ENCODE measurements around the gene TNIP3. TPM values are rescaled to one million over a fixed set of nuclear protein-coding genes. Genes with fewer than 3 reads are reported as not detected.

The TNIP3 gene
- total and polyA plus RNA-seq, 2 of the 4 experiments (the other 2 are of a cell fraction), result 0.10 to 0.18 TPM

DNA sequence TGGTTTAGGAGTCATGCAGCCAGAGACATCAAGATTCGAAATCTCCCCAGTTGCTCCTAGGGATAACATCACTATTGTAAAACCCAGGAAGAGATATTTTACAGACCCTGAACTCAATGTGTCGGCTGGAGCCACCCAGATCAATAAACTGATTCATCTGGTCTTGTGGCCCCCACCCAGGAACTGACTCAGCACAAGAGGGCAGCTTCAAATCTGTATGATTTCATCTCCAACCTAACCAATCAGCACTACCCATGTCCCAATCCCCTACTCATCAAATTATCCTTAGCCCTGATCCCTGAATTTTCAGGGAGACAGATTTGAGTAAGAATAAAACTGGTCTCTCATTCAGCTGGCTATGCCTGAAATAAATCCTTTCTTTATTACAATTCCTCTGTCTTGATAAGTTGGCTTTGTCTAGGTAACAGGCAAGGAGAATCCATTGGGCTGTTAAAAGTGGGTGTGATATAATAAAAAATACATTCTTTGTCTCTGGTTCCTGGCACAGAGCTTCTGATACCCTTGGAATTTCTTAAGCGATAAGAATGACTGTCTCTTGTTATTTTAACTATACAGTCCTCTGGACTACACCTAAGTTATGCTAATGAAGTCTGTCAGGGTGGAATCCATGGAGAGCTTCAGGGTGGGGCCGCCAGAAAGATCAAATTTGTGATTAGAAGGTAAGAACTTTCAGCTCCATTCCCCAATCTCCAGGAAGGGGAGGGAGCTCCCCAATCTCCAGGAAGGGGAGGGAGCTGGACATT lies 44.3 kb upstream of the TNIP3 start:
- CTCF ChIA-PET, result no interaction called here

More for the DNA sequence above, 44.3 kb upstream of the TNIP3 start:
- Histone ChIP-seq H4K8ac (ENCODE audit: low read depth in 2 of 2, low read length in 2 of 2) (no peak overlapping the region), H3K9me1 (ENCODE audit: insufficient read depth, low read length) (no peaks in the 10 kb centered on the region), H2BK5ac (ENCODE audit: low read depth, low read length, poor library complexity, severe bottlenecking) (no peak overlapping the region), H2AK9ac (replicated peaks; ENCODE audit: low read depth, low read length, poor library complexity) (no peak overlapping the region), H3K27ac (ENCODE audit: insufficient read depth, low read length) (no peak overlapping the region), H4K91ac (ENCODE audit: insufficient read depth, low read depth, low read length) (no peak overlapping the region), H3K9ac (ENCODE audit: low read depth, low read length) (no peak overlapping the region), H3K9me3 (ENCODE audit: control insufficient read depth, insufficient read depth, low read length) (no peaks in the 10 kb centered on the region), H3K4ac (ENCODE audit: low read depth, low read length) (no peak overlapping the region), H3K23ac (ENCODE audit: low read depth, low read length) (no peak overlapping the region), H4K20me1 (ENCODE audit: insufficient read depth, low read length) (no peaks in the 10 kb centered on the region), H3K56ac (ENCODE audit: extremely low read depth, insufficient read depth, low read length) (no peak overlapping the region), H3K36me3 (ENCODE audit: control insufficient read depth, insufficient read depth, low read length) (no peaks in the 10 kb centered on the region), H3K27me3 (ENCODE audit: control insufficient read depth, insufficient read depth, low read length) (no peaks in the 10 kb centered on the region), H2BK120ac (ENCODE audit: low read depth, low read length) (no peak overlapping the region), H3K4me2 (ENCODE audit: low read depth, low read length) (no peak overlapping the region), H2BK15ac (ENCODE audit: low read depth, low read length) (no peak overlapping the region), H3K79me1 (ENCODE audit: low read depth in 1 of 2, low read length in 2 of 2) (no peaks in the 10 kb centered on the region), H3K18ac (ENCODE audit: low read depth, low read length) (no peak overlapping the region), H4K5ac (ENCODE audit: low read depth, low read length) (no peak overlapping the region), H2AFZ (replicated peaks; ENCODE audit: low read length, poor library complexity) (no peak overlapping the region), H2AK5ac (ENCODE audit: low read depth, low read length) (no peak overlapping the region), H3K4me1 (ENCODE audit: control insufficient read depth, insufficient read depth, low read length) (no peaks in the 10 kb centered on the region), H3K14ac (replicated peaks; ENCODE audit: low read depth, low read length) (no peak overlapping the region), H3K4me3 (ENCODE audit: insufficient read depth, low read depth, low read length) (no peak overlapping the region), H2BK20ac (ENCODE audit: low read depth, low read length) (no peak overlapping the region)
- DNase-seq (no peak), ATAC-seq (ENCODE audit: low read depth) (no peak)
- dilution Hi-C loops (cut with HindIII; ENCODE audit: low sequenced_read_pairs, unreplicated experiment), result no loop called here
- BruUV-seq (replicated peaks), result no TSS peak
- intact Hi-C loops (cut with micrococcal nuclease), result no loop called here
- TF ChIP-seq RAD21 (IDR thresholded peaks at IDR 0.05; ENCODE audit: low read length), result no peak
- TF ChIP-seq BHLHE40 (IDR thresholded peaks at IDR 0.05; ENCODE audit: low read depth, low read length), result no peak
- TF ChIP-seq CHD1 (IDR thresholded peaks at IDR 0.05; ENCODE audit: low read depth, low read length), result no peak
- no peak for TF ChIP-seq RFX5 (IDR thresholded peaks at IDR 0.05; ENCODE audit: low read depth, low read length)
- no peak for TF ChIP-seq USF2 (IDR thresholded peaks at IDR 0.05; ENCODE audit: low read depth, low read length)
- TF ChIP-seq CEBPB (IDR thresholded peaks at IDR 0.05; ENCODE audit: low read depth, low read length), result no peak
- TF ChIP-seq MXI1 (IDR thresholded peaks at IDR 0.05; ENCODE audit: borderline replicate concordance, low read depth, low read length), result no peak
- no peak for TF ChIP-seq SMC3 (IDR thresholded peaks at IDR 0.05; ENCODE audit: low read depth, low read length)
- TF ChIP-seq NFE2L2 (IDR thresholded peaks at IDR 0.05; ENCODE audit: low read depth, low read length), result no peak
- no peak for TF ChIP-seq POLR2A (IDR thresholded peaks at IDR 0.05; ENCODE audit: low read depth, low read length)
- TF ChIP-seq MAZ (IDR thresholded peaks at IDR 0.05; ENCODE audit: borderline replicate concordance, low read depth, low read length), result no peak
- TF ChIP-seq, protein P1, sequence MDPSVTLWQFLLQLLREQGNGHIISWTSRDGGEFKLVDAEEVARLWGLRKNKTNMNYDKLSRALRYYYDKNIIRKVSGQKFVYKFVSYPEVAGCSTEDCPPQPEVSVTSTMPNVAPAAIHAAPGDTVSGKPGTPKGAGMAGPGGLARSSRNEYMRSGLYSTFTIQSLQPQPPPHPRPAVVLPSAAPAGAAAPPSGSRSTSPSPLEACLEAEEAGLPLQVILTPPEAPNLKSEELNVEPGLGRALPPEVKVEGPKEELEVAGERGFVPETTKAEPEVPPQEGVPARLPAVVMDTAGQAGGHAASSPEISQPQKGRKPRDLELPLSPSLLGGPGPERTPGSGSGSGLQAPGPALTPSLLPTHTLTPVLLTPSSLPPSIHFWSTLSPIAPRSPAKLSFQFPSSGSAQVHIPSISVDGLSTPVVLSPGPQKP (IDR thresholded peaks at IDR 0.05; ENCODE audit: borderline replicate concordance, low read depth, low read length), result no peak
- no peak for TF ChIP-seq MAFK (IDR thresholded peaks at IDR 0.05; ENCODE audit: low read depth, low read length)
- no peak for TF ChIP-seq CTCF (conservative IDR thresholded peaks at IDR 0.05; ENCODE audit: low read depth, low read length)
- no peak for TF ChIP-seq RCOR1 (IDR thresholded peaks at IDR 0.05; ENCODE audit: insufficient replicate concordance, low read length)
- no peak for TF ChIP-seq FOS (IDR thresholded peaks at IDR 0.05; ENCODE audit: low read depth, low read length)
- 33% methylated on average over 1 of the region's 4 CpGs; no CpG with 5 or more reads in 1 of the 2 experiments for whole genome bisulfite sequencing, 2 experiments (ENCODE audit: extremely low coverage in 2 of 2, insufficient read length in 1 of 2)
- POLR2A ChIA-PET (ENCODE audit: unreplicated experiment), result no interaction called here
- in situ Hi-C loops (cut with MboI; ENCODE audit: low sequenced_read_pairs), result no loop called here
